ENCODE data around the gene ODAD3. TPM values are rescaled to one million over a fixed set of nuclear protein-coding genes. Genes with fewer than 3 reads are reported as not detected.

Gene ODAD3
- total and polyA plus RNA-seq, 10 of the 15 experiments (the other 5 are each of a cell fraction or from before 2014, with no cell fraction given): 0.11 to 0.39 (median 0.28) TPM; not detected in 7

- TF ChIP-seq, protein P1, sequence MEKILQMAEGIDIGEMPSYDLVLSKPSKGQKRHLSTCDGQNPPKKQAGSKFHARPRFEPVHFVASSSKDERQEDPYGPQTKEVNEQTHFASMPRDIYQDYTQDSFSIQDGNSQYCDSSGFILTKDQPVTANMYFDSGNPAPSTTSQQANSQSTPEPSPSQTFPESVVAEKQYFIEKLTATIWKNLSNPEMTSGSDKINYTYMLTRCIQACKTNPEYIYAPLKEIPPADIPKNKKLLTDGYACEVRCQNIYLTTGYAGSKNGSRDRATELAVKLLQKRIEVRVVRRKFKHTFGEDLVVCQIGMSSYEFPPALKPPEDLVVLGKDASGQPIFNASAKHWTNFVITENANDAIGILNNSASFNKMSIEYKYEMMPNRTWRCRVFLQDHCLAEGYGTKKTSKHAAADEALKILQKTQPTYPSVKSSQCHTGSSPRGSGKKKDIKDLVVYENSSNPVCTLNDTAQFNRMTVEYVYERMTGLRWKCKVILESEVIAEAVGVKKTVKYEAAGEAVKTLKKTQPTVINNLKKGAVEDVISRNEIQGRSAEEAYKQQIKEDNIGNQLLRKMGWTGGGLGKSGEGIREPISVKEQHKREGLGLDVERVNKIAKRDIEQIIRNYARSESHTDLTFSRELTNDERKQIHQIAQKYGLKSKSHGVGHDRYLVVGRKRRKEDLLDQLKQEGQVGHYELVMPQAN (conservative IDR thresholded peaks at IDR 0.05): peak; percentile 80
- TF ChIP-seq RUNX3 (IDR thresholded peaks at IDR 0.05; ENCODE audit: low read length) (peak; percentile 63), MTA3 (IDR thresholded peaks at IDR 0.05; ENCODE audit: borderline replicate concordance, low read length) (no peak), IKZF2 (IDR thresholded peaks at IDR 0.05) (peak; percentile 98), SUPT20H (IDR thresholded peaks at IDR 0.05; ENCODE audit: borderline replicate concordance, control insufficient read depth, low read depth, low read length) (no peak), ZNF687 (IDR thresholded peaks at IDR 0.05) (no peak), ATF3 (IDR thresholded peaks at IDR 0.05; ENCODE audit: borderline replicate concordance, extremely low read depth, low read depth, low read length) (peak; percentile 38; the same call in 1 of the 2 replicates), RBBP5 (conservative IDR thresholded peaks at IDR 0.05) (no peak)
- TF ChIP-seq, protein P2, sequence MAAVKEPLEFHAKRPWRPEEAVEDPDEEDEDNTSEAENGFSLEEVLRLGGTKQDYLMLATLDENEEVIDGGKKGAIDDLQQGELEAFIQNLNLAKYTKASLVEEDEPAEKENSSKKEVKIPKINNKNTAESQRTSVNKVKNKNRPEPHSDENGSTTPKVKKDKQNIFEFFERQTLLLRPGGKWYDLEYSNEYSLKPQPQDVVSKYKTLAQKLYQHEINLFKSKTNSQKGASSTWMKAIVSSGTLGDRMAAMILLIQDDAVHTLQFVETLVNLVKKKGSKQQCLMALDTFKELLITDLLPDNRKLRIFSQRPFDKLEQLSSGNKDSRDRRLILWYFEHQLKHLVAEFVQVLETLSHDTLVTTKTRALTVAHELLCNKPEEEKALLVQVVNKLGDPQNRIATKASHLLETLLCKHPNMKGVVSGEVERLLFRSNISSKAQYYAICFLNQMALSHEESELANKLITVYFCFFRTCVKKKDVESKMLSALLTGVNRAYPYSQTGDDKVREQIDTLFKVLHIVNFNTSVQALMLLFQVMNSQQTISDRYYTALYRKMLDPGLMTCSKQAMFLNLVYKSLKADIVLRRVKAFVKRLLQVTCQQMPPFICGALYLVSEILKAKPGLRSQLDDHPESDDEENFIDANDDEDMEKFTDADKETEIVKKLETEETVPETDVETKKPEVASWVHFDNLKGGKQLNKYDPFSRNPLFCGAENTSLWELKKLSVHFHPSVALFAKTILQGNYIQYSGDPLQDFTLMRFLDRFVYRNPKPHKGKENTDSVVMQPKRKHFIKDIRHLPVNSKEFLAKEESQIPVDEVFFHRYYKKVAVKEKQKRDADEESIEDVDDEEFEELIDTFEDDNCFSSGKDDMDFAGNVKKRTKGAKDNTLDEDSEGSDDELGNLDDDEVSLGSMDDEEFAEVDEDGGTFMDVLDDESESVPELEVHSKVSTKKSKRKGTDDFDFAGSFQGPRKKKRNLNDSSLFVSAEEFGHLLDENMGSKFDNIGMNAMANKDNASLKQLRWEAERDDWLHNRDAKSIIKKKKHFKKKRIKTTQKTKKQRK (IDR thresholded peaks at IDR 0.05; ENCODE audit: low read depth, low read length): no peak
- TF ChIP-seq, protein P3, sequence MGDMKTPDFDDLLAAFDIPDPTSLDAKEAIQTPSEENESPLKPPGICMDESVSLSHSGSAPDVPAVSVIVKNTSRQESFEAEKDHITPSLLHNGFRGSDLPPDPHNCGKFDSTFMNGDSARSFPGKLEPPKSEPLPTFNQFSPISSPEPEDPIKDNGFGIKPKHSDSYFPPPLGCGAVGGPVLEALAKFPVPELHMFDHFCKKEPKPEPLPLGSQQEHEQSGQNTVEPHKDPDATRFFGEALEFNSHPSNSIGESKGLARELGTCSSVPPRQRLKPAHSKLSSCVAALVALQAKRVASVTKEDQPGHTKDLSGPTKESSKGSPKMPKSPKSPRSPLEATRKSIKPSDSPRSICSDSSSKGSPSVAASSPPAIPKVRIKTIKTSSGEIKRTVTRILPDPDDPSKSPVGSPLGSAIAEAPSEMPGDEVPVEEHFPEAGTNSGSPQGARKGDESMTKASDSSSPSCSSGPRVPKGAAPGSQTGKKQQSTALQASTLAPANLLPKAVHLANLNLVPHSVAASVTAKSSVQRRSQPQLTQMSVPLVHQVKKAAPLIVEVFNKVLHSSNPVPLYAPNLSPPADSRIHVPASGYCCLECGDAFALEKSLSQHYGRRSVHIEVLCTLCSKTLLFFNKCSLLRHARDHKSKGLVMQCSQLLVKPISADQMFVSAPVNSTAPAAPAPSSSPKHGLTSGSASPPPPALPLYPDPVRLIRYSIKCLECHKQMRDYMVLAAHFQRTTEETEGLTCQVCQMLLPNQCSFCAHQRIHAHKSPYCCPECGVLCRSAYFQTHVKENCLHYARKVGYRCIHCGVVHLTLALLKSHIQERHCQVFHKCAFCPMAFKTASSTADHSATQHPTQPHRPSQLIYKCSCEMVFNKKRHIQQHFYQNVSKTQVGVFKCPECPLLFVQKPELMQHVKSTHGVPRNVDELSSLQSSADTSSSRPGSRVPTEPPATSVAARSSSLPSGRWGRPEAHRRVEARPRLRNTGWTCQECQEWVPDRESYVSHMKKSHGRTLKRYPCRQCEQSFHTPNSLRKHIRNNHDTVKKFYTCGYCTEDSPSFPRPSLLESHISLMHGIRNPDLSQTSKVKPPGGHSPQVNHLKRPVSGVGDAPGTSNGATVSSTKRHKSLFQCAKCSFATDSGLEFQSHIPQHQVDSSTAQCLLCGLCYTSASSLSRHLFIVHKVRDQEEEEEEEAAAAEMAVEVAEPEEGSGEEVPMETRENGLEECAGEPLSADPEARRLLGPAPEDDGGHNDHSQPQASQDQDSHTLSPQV (IDR thresholded peaks at IDR 0.05): peak; percentile 100
- TF ChIP-seq, protein P4, sequence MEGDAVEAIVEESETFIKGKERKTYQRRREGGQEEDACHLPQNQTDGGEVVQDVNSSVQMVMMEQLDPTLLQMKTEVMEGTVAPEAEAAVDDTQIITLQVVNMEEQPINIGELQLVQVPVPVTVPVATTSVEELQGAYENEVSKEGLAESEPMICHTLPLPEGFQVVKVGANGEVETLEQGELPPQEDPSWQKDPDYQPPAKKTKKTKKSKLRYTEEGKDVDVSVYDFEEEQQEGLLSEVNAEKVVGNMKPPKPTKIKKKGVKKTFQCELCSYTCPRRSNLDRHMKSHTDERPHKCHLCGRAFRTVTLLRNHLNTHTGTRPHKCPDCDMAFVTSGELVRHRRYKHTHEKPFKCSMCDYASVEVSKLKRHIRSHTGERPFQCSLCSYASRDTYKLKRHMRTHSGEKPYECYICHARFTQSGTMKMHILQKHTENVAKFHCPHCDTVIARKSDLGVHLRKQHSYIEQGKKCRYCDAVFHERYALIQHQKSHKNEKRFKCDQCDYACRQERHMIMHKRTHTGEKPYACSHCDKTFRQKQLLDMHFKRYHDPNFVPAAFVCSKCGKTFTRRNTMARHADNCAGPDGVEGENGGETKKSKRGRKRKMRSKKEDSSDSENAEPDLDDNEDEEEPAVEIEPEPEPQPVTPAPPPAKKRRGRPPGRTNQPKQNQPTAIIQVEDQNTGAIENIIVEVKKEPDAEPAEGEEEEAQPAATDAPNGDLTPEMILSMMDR (IDR thresholded peaks at IDR 0.05 in 2 of 3, conservative IDR thresholded peaks at IDR 0.05 in 1 of 3; ENCODE audit: control insufficient read depth in 2 of 3, extremely low read depth in 1 of 3, insufficient read depth in 1 of 3, low read depth in 3 of 3, low read length in 3 of 3): peak; percentile 87 to 94 (median 93)
These were observed at the start of gene ODAD3, which contains the start of gene PRKCSH (continued) for GRCh38 chr19:11435057-11435832.

Measured in GM12878 (cell line).